CD14-positive monocyte (primary cell): ENCODE data around the gene ITPA. TPM values are rescaled to one million over a fixed set of nuclear protein-coding genes. Genes with fewer than 3 reads are reported as not detected.

Experiments used
- DNase-seq, 3 donors: peaks; one replicate each; pipeline ENCODE4 v3.0.0-alpha.2; 2011 to 2022
- H2AFZ ChIP-seq: 2 replicates; pipeline ENCODE4 v1.6.0; 2012; ENCODE audit warnings: mild to moderate bottlenecking, low read depth, low read length, inconsistent platforms; ENCODE audit not compliant: insufficient read depth, poor library complexity, severe bottlenecking
- H3K27ac ChIP-seq, 2 donors: 1 replicate in 1 of 2; 2 replicates in 1 of 2; pipeline ENCODE4 v1.5.1; 2012 to 2013; ENCODE audit warnings: low read length in 2 of 2, control low read depth in 1 of 2, inconsistent platforms in 1 of 2, low read depth in 1 of 2, mild to moderate bottlenecking in 1 of 2
- H3K27me3 ChIP-seq, 2 donors: one replicate each; pipeline versions ENCODE4 v1.6.0 to v1.6.1; 2011 to 2013; ENCODE audit warnings: low read length in 2 of 2; ENCODE audit not compliant: control insufficient read depth in 2 of 2, insufficient read depth in 2 of 2
- H3K36me3 ChIP-seq, 2 donors: replicated peaks in 1 of 2; 1 replicate in 1 of 2; 2 replicates in 1 of 2; pipeline versions ENCODE4 v1.5.1 to v1.6.1; 2012 to 2013; ENCODE audit warnings: low read length in 2 of 2, control low read depth in 1 of 2, inconsistent platforms in 1 of 2, mild to moderate bottlenecking in 1 of 2; ENCODE audit not compliant: insufficient read depth in 2 of 2, control insufficient read depth in 1 of 2
- H3K4me1 ChIP-seq, 2 donors: 1 replicate in 1 of 2; 2 replicates in 1 of 2; pipeline versions ENCODE4 v1.5.1 to v1.6.1; 2012 to 2013; ENCODE audit warnings: low read length in 2 of 2, control low read depth in 1 of 2, inconsistent platforms in 1 of 2, mild to moderate bottlenecking in 1 of 2, moderate library complexity in 1 of 2; ENCODE audit not compliant: insufficient read depth in 2 of 2, control insufficient read depth in 1 of 2
- H3K4me2 ChIP-seq: replicated peaks from 2 replicates; pipeline ENCODE3; 2012; ENCODE audit warnings: low read length, moderate library complexity, mild to moderate bottlenecking; ENCODE audit not compliant: poor library complexity, severe bottlenecking; ENCODE audit errors: extremely low read depth
- H3K4me3 ChIP-seq, 3 experiments: fragments of 200-600 bp in 1 of 3; sonication (generic) in 1 of 3; replicated peaks in 1 of 3; 1 replicate in 2 of 3; 2 replicates in 1 of 3; pipeline ENCODE4 v1.5.1; 2011 to 2013; ENCODE audit warnings: low read length in 3 of 3, mild to moderate bottlenecking in 3 of 3, control low read depth in 2 of 3, low read depth in 2 of 3, inconsistent platforms in 1 of 3, moderate library complexity in 1 of 3
- H3K79me2 ChIP-seq: 2 replicates; pipeline ENCODE4 v1.6.0; 2012; ENCODE audit warnings: mild to moderate bottlenecking, control low read depth, inconsistent platforms, low read length, moderate library complexity; ENCODE audit not compliant: insufficient read depth
- H3K9ac ChIP-seq: 2 replicates; pipeline ENCODE4 v1.6.0; 2017; ENCODE audit warnings: low read length, mild to moderate bottlenecking; ENCODE audit not compliant: insufficient read depth, poor library complexity, severe bottlenecking
- H3K9me3 ChIP-seq, 2 donors: replicated peaks in 1 of 2; 1 replicate in 1 of 2; 2 replicates in 1 of 2; pipeline versions ENCODE4 v1.5.1 to v1.6.1; 2012 to 2013; ENCODE audit warnings: low read length in 2 of 2, control low read depth in 1 of 2; ENCODE audit not compliant: control insufficient read depth in 1 of 2, insufficient read depth in 1 of 2
- H4K20me1 ChIP-seq: 2 replicates; pipeline ENCODE4 v1.6.0; 2012; ENCODE audit warnings: mild to moderate bottlenecking, low read length, control low read depth, moderate library complexity; ENCODE audit not compliant: insufficient read depth
- H3K27ac Mint-ChIP-seq, 7 donors: one replicate each; pipeline ENCODE4 v1.8.0; 2020; ENCODE audit warnings: mild to moderate bottlenecking in 7 of 7, mixed read lengths in 7 of 7, moderate library complexity in 6 of 7, inconsistent platforms in 2 of 7
- H3K27me3 Mint-ChIP-seq, 3 donors: one replicate each; pipeline ENCODE4 v1.8.0; 2021 to 2022; ENCODE audit warnings: low read depth in 3 of 3, mild to moderate bottlenecking in 3 of 3, mixed read lengths in 3 of 3, moderate library complexity in 3 of 3, inconsistent platforms in 1 of 3
- H3K36me3 Mint-ChIP-seq, 2 donors: one replicate each; pipeline ENCODE4 v1.8.0; 2020; ENCODE audit warnings: mixed read lengths in 2 of 2, inconsistent platforms in 1 of 2, mild to moderate bottlenecking in 1 of 2
- H3K4me1 Mint-ChIP-seq: one replicate; pipeline ENCODE4 v1.8.0; 2020; ENCODE audit warnings: mild to moderate bottlenecking, mixed read lengths
- H3K4me3 Mint-ChIP-seq, 2 donors: one replicate each; pipeline ENCODE4 v1.8.0; 2020; ENCODE audit warnings: mild to moderate bottlenecking in 2 of 2, mixed read lengths in 2 of 2, moderate library complexity in 1 of 2
- H3K9me3 Mint-ChIP-seq, 7 donors: one replicate each; pipeline ENCODE4 v1.8.0; 2020 to 2022; ENCODE audit warnings: mixed read lengths in 7 of 7, mild to moderate bottlenecking in 6 of 7, moderate library complexity in 6 of 7, inconsistent platforms in 2 of 7
- CTCF ChIP-seq: fragments of 200-600 bp; IDR thresholded peaks from one replicate; pipeline ENCODE4 v1.8.0; 2022; ENCODE audit warnings: antibody characterized with exemption, mild to moderate bottlenecking
- WGBS: methylation state at CpG from one replicate; pipeline ENCODE4 v1.1.5; 2013; ENCODE audit warnings: missing lambda C conversion rate; ENCODE audit not compliant: insufficient coverage; 5-methylcytosine and 5-hydroxymethylcytosine counted together
- intact Hi-C, 2 donors: fragments of 100-400 bp; cut with micrococcal nuclease; formaldehyde crosslinking; loops; one replicate each; pipeline versions ENCODE4 v1.15.0 to v1.15.1; 2023
- polyA plus RNA-seq, 3 donors: library from polyadenylated mRNA; depleted of rRNA in 1 of 3; unstranded in 2 of 3; stranded (reverse) in 1 of 3; fragments of 300-500 nt in 2 of 3; fragments of >200 nt in 1 of 3; fragmentation: Illumina TruSeq in 2 of 3; gene quantifications; 1 replicate in 2 of 3; 2 replicates in 1 of 3; pipeline ENCODE4 v1.2.3, GENCODE V29; 2012 to 2021

ITPA gene
- polyA plus RNA-seq, 3 donors, result 39.5 to 62.8 (median 57.0) TPM

- peaks cover 15 to 24% of the 10 kb centered on the region in 2 donors for H3K36me3 Mint-ChIP-seq
- H3K27ac Mint-ChIP-seq, result peak overlapping the region in 1 of 7 donors; percentile 40
- Histone ChIP-seq H3K27ac (no peak overlapping the region), H2AFZ (no peak overlapping the region), H3K9ac (no peak overlapping the region), H3K36me3 (peaks cover 6 to 15% of the 10 kb centered on the region in 2 donors), H3K27me3 (no peaks in the 10 kb centered on the region), H3K9me3 (no peaks in the 10 kb centered on the region), H4K20me1 (no peaks in the 10 kb centered on the region), H3K4me1 (no peaks in the 10 kb centered on the region), H3K4me2 (no peak overlapping the region), H3K79me2 (no peaks in the 10 kb centered on the region), H3K4me3 (no peak overlapping the region)
- peaks cover 0 to 1% (median 0%) of the 10 kb centered on the region in 3 donors for H3K27me3 Mint-ChIP-seq
- DNase-seq, result no peak
- peaks cover under 1% of the 10 kb centered on the region for H3K4me1 Mint-ChIP-seq
- no peak overlapping the region for H3K4me3 Mint-ChIP-seq
- intact Hi-C loops, result no loop called here
- 95% methylated on average over 32 of the region's 42 CpGs for WGBS
- peaks cover 0 to 1% (median 0%) of the 10 kb centered on the region in 7 donors for H3K9me3 Mint-ChIP-seq
- TF ChIP-seq CTCF, result no peak
Observed at GRCh38 chr20:3227936-3228749, 18.8 kb downstream of the ITPA start.

- H3K9ac ChIP-seq, result no peak overlapping the region
- H3K27me3 ChIP-seq, result no peaks in the 10 kb centered on the region
- H3K36me3 ChIP-seq, result peaks cover under 1 to 10% of the 10 kb centered on the region in 2 donors
- no peak for DNase-seq
- H3K4me1 Mint-ChIP-seq, result no peaks in the 10 kb centered on the region
- TF ChIP-seq CTCF, result no peak
- H3K9me3 ChIP-seq, result no peaks in the 10 kb centered on the region
- no peak overlapping the region for H3K4me3 Mint-ChIP-seq
- no peak overlapping the region for H3K4me3 ChIP-seq
- no peaks in the 10 kb centered on the region for H4K20me1 ChIP-seq
- no peak overlapping the region for H2AFZ ChIP-seq
- H3K36me3 Mint-ChIP-seq, result peaks cover 9 to 20% of the 10 kb centered on the region in 2 donors
- WGBS, result 100% methylated on average over 9 of the region's 11 CpGs
- no peaks in the 10 kb centered on the region for H3K79me2 ChIP-seq
- H3K4me2 ChIP-seq, result no peak overlapping the region
- H3K27me3 Mint-ChIP-seq, result peaks cover 0 to 1% (median 0%) of the 10 kb centered on the region in 3 donors
- peaks cover 0 to 1% (median 0%) of the 10 kb centered on the region in 7 donors for H3K9me3 Mint-ChIP-seq
- intact Hi-C loops, result no loop called here
- peak overlapping the region in 1 of 7 donors; percentile 57 for H3K27ac Mint-ChIP-seq
- H3K4me1 ChIP-seq, result no peaks in the 10 kb centered on the region
- no peak overlapping the region for H3K27ac ChIP-seq
Observed at GRCh38 chr20:3228750-3229032, 19.4 kb downstream of the ITPA start.
